OCI-M1 (cell line): Measurements from ENCODE around the gene XYLT2.
A peak's percentile ranks its signal among the peaks of the same experiment; 100 is the strongest.
"Not testable (repeated sequence)": the region's sequence is repeated elsewhere in the genome, so short reads cannot be mapped to it uniquely, and the experiment has no call there.

Source experiments
- DNase-seq: peaks from one replicate; lab custom pipeline; 2025; lab: John Stamatoyannopoulos, UW

XYLT2 gene

DNA sequence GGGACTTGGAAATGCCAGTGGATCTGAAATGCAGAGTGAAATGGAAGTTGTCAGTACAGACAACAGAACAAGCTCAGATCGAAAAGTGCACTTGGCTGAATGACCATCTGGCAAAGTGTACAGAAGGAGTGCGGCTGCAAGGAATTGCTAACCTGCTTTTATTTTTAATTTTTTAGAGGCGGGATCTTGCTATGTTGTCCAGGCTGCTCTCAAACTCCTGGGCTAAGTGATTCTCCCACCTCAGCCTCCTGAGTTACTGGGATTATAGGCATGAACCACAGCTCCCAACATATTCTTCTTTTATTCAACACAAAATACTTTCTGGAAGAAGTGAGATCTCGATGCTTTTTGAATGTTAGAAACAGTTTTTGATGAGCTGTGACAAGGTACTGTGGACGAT, 47.8 kb downstream of the XYLT2 start:
- DNase-seq = no peak

DNA sequence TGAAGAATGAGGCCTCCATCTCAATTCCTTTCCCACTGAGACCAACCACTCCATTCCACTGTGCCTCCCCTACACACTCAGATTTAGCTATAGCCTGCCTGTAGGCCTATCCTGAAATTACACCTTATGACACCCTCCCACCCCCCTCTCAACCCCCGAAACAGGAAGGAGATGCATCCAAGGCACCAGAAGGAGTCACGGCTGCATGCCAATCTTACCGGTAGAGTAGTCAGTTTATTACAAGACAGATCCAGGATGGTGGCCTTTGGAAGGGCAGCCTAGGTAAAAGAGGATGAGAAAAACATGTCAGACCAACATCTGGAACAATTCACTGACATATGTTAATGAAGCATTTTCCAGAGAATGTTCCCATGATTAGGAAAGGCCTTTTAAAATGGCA, 48.8 kb downstream of the XYLT2 start:
- no peak for DNase-seq

DNA sequence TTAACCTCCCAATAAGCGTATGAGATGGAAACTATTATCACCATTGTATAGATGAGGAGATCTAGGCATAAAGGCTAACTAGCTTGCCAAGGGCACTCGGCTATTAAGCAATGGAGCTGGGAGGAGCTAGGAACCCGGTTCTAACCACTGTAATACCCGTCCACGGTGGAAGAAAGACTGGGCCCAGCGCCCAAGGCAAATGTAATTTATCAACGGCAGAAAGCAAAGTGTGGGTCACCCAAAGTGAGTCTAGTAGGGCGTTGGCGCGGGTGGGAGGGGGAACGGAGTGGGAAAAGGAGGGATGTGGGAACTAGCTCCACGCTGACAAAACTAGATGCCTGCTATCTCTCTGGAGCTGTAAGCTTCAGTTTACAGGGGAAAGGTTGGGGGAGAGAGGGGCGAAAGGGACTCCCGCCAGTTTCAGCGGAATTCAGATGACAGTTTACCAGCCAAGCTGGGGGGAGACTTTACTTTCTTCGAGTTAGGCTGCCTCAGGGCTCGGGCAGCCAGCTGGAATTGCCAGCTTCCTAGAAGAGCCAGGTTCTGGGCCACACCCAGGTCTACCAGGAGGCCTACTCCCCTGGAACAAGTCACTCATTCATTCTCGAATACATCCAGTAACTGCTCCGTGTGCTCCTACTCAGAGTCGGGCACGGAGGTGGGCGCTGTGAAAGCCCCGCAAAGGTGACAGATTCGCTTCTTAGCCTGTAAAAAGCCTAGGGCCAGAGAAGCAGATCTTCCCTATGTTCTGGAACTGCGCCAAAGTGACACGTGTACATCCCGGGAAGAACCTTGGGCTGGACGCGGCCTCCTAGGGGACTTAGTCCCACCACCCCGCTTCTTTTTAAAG, 50.6 kb downstream of the XYLT2 start:
- DNase-seq = peak; percentile 53

DNA sequence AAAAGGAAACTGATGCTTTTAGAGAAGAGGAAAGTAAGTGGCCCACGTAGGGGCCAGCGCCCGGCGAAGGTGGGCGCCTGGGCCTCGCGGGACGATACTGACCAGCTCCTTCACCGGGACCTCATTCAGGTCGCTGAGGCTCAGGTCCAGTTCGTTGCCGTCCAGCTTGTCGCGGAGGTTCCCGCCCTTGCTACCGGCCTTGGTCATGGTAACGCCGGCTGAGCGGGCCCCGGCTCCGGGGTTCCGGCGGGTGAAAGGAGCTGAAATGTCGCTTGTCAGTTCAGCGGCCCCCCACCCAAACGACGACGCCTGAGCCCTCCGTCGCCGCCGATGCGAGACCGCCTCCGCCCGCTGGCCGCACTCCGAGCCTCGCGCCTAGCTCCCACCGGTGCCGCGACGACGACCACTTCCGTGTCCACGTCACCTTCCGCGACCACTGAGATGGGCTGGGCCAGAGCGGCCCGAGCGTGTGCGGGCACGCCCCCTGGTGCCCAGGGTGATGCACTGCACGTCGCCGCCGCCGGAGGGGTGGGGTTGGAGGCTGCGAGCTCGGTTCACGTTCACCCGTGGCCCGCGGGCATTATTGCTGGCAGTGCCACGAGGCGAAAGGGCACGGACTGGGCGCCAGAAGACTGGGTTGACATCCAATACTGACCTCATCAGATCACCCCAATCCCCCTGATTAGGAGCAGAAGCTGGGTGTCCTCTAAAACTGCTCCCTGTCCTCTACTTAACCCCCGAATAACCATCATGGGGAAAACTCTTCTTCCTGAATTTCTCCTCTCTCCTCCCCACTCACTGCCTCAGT, 51.4 kb downstream of the XYLT2 start, which contains the start of gene LRRC59:
Gene LRRC59 (minus strand): TSS at position 413 of the 808 bp plus-strand sequence. CDS start 206 bp downstream, at position 207.
- peak; percentile 91 for DNase-seq

DNA sequence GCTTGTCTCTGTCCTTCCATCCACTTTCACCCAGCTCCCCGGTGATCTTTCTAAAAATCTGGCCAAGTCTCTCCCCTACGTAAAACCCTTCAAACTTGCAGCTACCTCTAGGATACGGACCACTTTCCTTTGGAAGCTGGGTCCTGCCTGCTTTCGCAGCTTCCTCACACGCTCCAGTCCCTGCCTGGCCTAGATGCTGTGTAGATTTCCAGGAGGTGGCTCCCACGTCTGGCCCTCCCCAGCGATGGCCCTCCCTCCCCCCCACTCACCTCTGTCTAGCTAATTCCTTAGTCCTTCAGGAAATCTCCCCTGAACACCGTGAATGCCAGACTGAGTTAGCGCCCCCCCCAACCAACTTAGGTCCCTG, 52.0 kb downstream of the XYLT2 start:
- DNase-seq = no peak

DNA sequence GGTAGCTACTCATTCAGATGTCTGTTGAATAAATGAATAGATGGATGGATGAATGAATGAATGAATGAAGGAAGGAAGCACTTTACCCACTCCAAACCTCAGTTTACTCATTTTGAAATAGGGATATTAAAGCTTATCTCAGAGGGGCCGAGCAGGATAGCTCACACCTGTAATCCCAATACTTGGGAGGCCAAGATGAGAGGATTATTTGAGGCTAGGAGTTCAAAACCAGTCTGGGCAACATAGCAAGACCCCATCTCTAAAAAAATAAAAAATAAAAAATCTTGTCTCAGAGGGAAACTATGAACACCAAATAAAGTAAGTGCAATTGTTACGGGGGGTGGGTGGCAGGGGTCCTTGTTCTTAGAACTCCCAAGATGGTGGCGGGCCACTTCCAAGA, 52.7 kb downstream of the XYLT2 start:
- DNase-seq = not testable (repeated sequence)

DNA sequence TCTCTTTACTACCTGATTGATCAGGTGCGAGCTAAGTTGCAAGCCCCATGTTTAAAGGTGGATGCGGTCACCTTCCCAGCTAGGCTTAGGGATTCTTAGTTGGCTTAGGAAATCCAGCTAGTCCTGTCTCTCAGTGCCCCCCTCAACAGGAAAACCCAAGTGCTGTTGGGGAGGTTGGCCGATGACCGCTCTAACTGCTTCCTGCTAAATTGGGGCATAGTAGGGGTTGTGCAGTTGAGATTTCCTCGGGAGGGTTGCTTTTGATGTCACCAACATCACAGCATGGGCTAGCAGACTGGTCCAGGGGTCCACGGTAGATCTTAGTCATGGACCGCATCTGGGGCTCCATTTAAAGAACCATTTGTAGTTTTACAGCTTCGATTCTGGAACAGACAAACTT, 53.7 kb downstream of the XYLT2 start:
- DNase-seq = not testable (repeated sequence)

DNA sequence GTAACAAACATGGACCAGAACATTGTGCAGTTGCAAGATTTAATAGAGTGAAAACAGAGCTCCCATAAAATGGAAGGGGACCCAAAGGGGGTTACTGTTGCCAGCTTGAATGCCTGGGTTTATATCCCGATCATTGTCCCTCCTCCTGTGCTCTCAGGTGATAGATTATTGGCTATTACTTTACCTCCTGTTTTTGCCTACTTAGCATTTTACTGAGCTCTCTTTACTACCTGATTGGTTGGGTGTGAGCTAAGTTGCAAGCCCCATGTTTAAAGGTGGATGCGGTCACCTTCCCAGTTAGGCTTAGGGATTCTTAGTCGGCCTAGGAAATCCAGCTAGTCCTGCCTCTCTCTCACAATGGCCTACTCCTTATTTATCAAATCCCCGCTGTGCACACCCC, 59.4 kb downstream of the XYLT2 start:
- DNase-seq = not testable (repeated sequence)

DNA sequence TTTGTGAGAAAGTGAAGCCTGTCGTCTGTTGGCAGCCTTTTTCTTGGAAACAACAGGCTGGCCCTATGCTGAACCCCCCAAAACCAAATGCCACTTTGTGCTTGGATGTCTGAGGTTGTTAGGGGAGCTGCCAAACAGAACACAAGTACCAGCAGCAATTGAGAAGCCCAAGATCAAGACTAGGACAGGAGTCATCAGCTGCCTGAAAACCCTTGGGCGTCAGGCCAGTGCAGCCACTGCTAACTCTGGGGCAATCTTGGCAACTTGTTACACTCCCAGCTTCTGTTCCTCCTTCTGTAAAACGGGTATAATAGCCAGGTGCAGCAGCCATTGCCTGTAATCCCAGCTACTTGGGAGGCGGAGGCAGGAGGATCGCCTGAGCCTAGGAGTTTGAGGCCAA, 60.7 kb downstream of the XYLT2 start:
- DNase-seq = no peak

DNA sequence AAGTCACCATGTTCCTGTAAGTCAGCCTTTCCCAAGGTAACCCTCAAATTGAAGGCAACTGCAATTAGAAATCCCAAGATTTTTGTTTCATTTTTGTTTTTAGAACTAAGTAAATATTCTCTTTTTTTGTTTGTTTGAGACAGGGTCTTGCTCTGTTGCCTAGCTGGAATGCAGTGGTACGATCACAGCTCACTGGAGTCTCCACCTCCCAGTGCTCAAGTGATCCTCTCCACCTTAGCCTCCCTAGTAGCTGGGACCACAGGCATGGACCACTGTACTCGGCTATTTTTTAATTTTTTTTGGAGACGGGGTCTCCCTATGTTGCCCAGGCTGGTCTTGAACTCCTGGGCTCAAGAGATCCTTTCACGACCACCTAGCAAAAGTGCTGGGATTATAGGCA, 62.0 kb downstream of the XYLT2 start:
- no peak for DNase-seq
